H9 (cell line): ENCODE data around the gene RBPJ. TPM values are rescaled to one million over a fixed set of nuclear protein-coding genes. Genes with fewer than 3 reads are reported as not detected.

Experiments
- DNase-seq: peaks from one replicate; pipeline ENCODE4 v3.0.0-alpha.2; 2017
- H2AFZ ChIP-seq: one replicate; pipeline ENCODE4 v1.6.1; 2013; ENCODE audit warnings: mild to moderate bottlenecking, low read length, control low read depth, moderate library complexity
- H2AK5ac ChIP-seq: 2 replicates; pipeline ENCODE4 v1.6.1; 2013; ENCODE audit warnings: low read length, control low read depth, mixed read lengths; ENCODE audit not compliant: insufficient read length
- H2BK120ac ChIP-seq: one replicate; pipeline ENCODE4 v1.6.1; 2013; ENCODE audit warnings: low read depth, mild to moderate bottlenecking, low read length, control low read depth, inconsistent platforms; ENCODE audit not compliant: poor library complexity, severe bottlenecking
- H2BK12ac ChIP-seq: 2 replicates; pipeline ENCODE4 v1.6.1; 2013; ENCODE audit warnings: low read length, control low read depth, mixed read lengths, low read depth; ENCODE audit not compliant: insufficient read length
- H2BK15ac ChIP-seq: 2 replicates; pipeline ENCODE4 v1.6.1; 2013; ENCODE audit warnings: low read depth, low read length, control low read depth
- H2BK20ac ChIP-seq: one replicate; pipeline ENCODE4 v1.6.1; 2013; ENCODE audit warnings: low read depth, mild to moderate bottlenecking, low read length, control low read depth, inconsistent platforms; ENCODE audit not compliant: poor library complexity, severe bottlenecking
- H2BK5ac ChIP-seq: 2 replicates; pipeline ENCODE4 v1.6.1; 2013; ENCODE audit warnings: low read length, control low read depth, mixed read lengths; ENCODE audit not compliant: insufficient read length
- H3K14ac ChIP-seq: 2 replicates; pipeline ENCODE4 v1.6.1; 2013; ENCODE audit warnings: low read length, control low read depth; ENCODE audit not compliant: insufficient read depth
- H3K18ac ChIP-seq: 2 replicates; pipeline ENCODE4 v1.6.1; 2013; ENCODE audit warnings: low read depth, mild to moderate bottlenecking, mixed read lengths, low read length, control low read depth; ENCODE audit not compliant: insufficient read length
- H3K23ac ChIP-seq: 2 replicates; pipeline ENCODE4 v1.6.1; 2013; ENCODE audit warnings: low read length, control low read depth, mixed read lengths, low read depth; ENCODE audit not compliant: insufficient read length
- H3K23me2 ChIP-seq: 2 replicates; pipeline ENCODE4 v1.6.1; 2013; ENCODE audit warnings: low read depth, mild to moderate bottlenecking, mixed read lengths, low read length, control low read depth; ENCODE audit not compliant: insufficient read length, poor library complexity, severe bottlenecking
- H3K27ac ChIP-seq: 2 replicates; pipeline ENCODE4 v1.5.1; 2013; ENCODE audit warnings: low read length, control low read depth, mixed read lengths, low read depth; ENCODE audit not compliant: insufficient read length
- H3K27me3 ChIP-seq: 2 replicates; pipeline ENCODE4 v1.6.1; 2013; ENCODE audit warnings: low read length, control low read depth, inconsistent platforms; ENCODE audit not compliant: insufficient read depth
- H3K4ac ChIP-seq: 2 replicates; pipeline ENCODE4 v1.6.1; 2013; ENCODE audit warnings: low read depth, mild to moderate bottlenecking, control low read depth, inconsistent platforms, low read length, moderate library complexity
- H3K4me1 ChIP-seq: 2 replicates; pipeline ENCODE4 v1.6.1; 2013; ENCODE audit warnings: low read length, control low read depth, inconsistent platforms; ENCODE audit not compliant: insufficient read depth
- H3K4me2 ChIP-seq: 2 replicates; pipeline ENCODE4 v1.6.1; 2013; ENCODE audit warnings: low read length, control low read depth, mixed read lengths; ENCODE audit not compliant: insufficient read length, insufficient read depth
- H3K56ac ChIP-seq: 2 replicates; pipeline ENCODE4 v1.6.1; 2013; ENCODE audit warnings: low read depth, mild to moderate bottlenecking, mixed read lengths, low read length, control low read depth; ENCODE audit not compliant: insufficient read length
- H3K79me1 ChIP-seq: 2 replicates; pipeline ENCODE4 v1.6.1; 2013; ENCODE audit warnings: low read depth, mild to moderate bottlenecking, moderate library complexity, low read length, control low read depth, inconsistent platforms; ENCODE audit not compliant: insufficient read depth, poor library complexity, severe bottlenecking
- H3K79me2 ChIP-seq: 2 replicates; pipeline ENCODE4 v1.6.1; 2013; ENCODE audit warnings: low read length, control low read depth, inconsistent platforms; ENCODE audit not compliant: insufficient read depth
- H3K9ac ChIP-seq: 2 replicates; pipeline ENCODE4 v1.6.1; 2013; ENCODE audit warnings: low read length, control low read depth, mixed read lengths; ENCODE audit not compliant: insufficient read length; ENCODE audit errors: extremely low read depth
- H3K9me3 ChIP-seq: one replicate; pipeline ENCODE4 v1.6.1; 2013; ENCODE audit warnings: low read depth, low read length, inconsistent platforms; ENCODE audit not compliant: control insufficient read depth
- H3T11ph ChIP-seq: one replicate; pipeline ENCODE4 v1.6.1; 2013; ENCODE audit warnings: mild to moderate bottlenecking, low read length, control low read depth, inconsistent platforms
- H4K20me1 ChIP-seq: one replicate; pipeline ENCODE4 v1.6.1; 2013; ENCODE audit not compliant: control insufficient read depth, insufficient read length, insufficient read depth
- H4K5ac ChIP-seq: 2 replicates; pipeline ENCODE4 v1.6.1; 2013; ENCODE audit warnings: low read depth, mild to moderate bottlenecking, mixed read lengths, low read length, control low read depth; ENCODE audit not compliant: insufficient read length
- H4K8ac ChIP-seq: replicated peaks from 2 replicates; pipeline ENCODE4 v1.6.1; 2013; ENCODE audit warnings: low read length, control low read depth, mixed read lengths, low read depth; ENCODE audit not compliant: insufficient read length
- H4K91ac ChIP-seq: 2 replicates; pipeline ENCODE4 v1.6.1; 2013; ENCODE audit warnings: low read depth, mild to moderate bottlenecking, moderate library complexity, mixed read lengths, low read length, control low read depth; ENCODE audit not compliant: insufficient read length
- H3K27ac Mint-ChIP-seq, 3 experiments: 2 replicates in 2 of 3; 3 replicates in 1 of 3; pipeline ENCODE4 v1.8.0; 2020 to 2021; ENCODE audit warnings: mixed read lengths in 3 of 3, mild to moderate bottlenecking in 1 of 3, moderate library complexity in 1 of 3
- H3K27me3 Mint-ChIP-seq: 2 replicates; pipeline ENCODE4 v1.8.0; 2021; ENCODE audit warnings: low read depth, mild to moderate bottlenecking, moderate library complexity, mixed read lengths
- H3K36me3 Mint-ChIP-seq, 3 experiments: 2 replicates in 2 of 3; 3 replicates in 1 of 3; pipeline ENCODE4 v1.8.0; 2020 to 2021; ENCODE audit warnings: low read depth in 3 of 3, mixed read lengths in 3 of 3; ENCODE audit not compliant: insufficient read depth in 1 of 3
- H3K4me1 Mint-ChIP-seq, 2 experiments: 2 replicates each; pipeline ENCODE4 v1.8.0; 2020; ENCODE audit warnings: mixed read lengths in 2 of 2
- H3K4me3 Mint-ChIP-seq, 2 experiments: 2 replicates in 1 of 2; 3 replicates in 1 of 2; pipeline ENCODE4 v1.8.0; 2020 to 2021; ENCODE audit warnings: mild to moderate bottlenecking in 2 of 2, mixed read lengths in 2 of 2, moderate library complexity in 1 of 2
- H3K9me3 Mint-ChIP-seq, 2 experiments: 2 replicates in 1 of 2; 3 replicates in 1 of 2; pipeline ENCODE4 v1.8.0; 2020; ENCODE audit warnings: mild to moderate bottlenecking in 2 of 2, mixed read lengths in 2 of 2, moderate library complexity in 1 of 2
- CTCF ChIP-seq: fragments of 200-600 bp; sonication (generic); conservative IDR thresholded peaks from 3 replicates; pipeline ENCODE4 v1.8.0; 2021; ENCODE audit warnings: antibody characterized with exemption, mild to moderate bottlenecking
- WGBS: extraction: QIAGEN DNeasy Blood & Tissue Kit; methylation state at CpG from one replicate; pipeline ENCODE4 v1.1.7; 2013; ENCODE audit warnings: missing lambda C conversion rate, low lambda C conversion rate, mixed read lengths; ENCODE audit not compliant: insufficient read length; ENCODE audit errors: extremely low coverage; 5-methylcytosine and 5-hydroxymethylcytosine counted together
- total RNA-seq: library from RNA; stranded (reverse); gene quantifications from 2 replicates; pipeline ENCODE4 v1.2.1, GENCODE V29; 2021

Gene RBPJ
- total RNA-seq, 1 experiment from 2014 or later = 166 TPM

- H3K9ac ChIP-seq = no peak overlapping the region
- no peaks in the 10 kb centered on the region for H4K20me1 ChIP-seq
- no peak overlapping the region for H3K23ac ChIP-seq
- H3K56ac ChIP-seq = no peak overlapping the region
- H3K79me2 ChIP-seq = no peaks in the 10 kb centered on the region
- H3K4ac ChIP-seq = no peak overlapping the region
- H3K23me2 ChIP-seq = no peaks in the 10 kb centered on the region
- peak overlapping the region; percentile 3 for H2BK20ac ChIP-seq
- Mint-ChIP-seq H3K27ac (peak overlapping the region; percentile 97 to 99 (median 97)), H3K36me3 (peaks cover 0 to 4% (median 1%) of the 10 kb centered on the region in 3 experiments; a peak in 3 of 7 replicates), H3K27me3 (no peaks in the 10 kb centered on the region), H3K4me3 (peak overlapping the region in 1 of 2 experiments; percentile 58; a peak in 1 of 5 replicates), H3K9me3 (no peaks in the 10 kb centered on the region; a peak in 2 of 5 replicates), H3K4me1 (peaks cover 55 to 60% of the 10 kb centered on the region in 2 experiments)
- no peaks in the 10 kb centered on the region for H3K79me1 ChIP-seq
- no peak overlapping the region for H2BK12ac ChIP-seq
- no peak overlapping the region for H2AFZ ChIP-seq
- H3K18ac ChIP-seq = no peak overlapping the region
- no peak overlapping the region for H3T11ph ChIP-seq
- no peak overlapping the region for H4K5ac ChIP-seq
- no peaks in the 10 kb centered on the region for H3K27me3 ChIP-seq
- no peak overlapping the region for H2BK5ac ChIP-seq
- peaks cover 6% of the 10 kb centered on the region for H3K4me1 ChIP-seq
- H3K9me3 ChIP-seq = no peaks in the 10 kb centered on the region
- H3K14ac ChIP-seq = no peak overlapping the region
- H4K8ac ChIP-seq = no peak overlapping the region
- peak overlapping the region; percentile 8 for H3K4me2 ChIP-seq
- no peak for TF ChIP-seq CTCF
- DNase-seq = no peak
- H4K91ac ChIP-seq = no peak overlapping the region
- H2AK5ac ChIP-seq = no peak overlapping the region
- H2BK15ac ChIP-seq = no peak overlapping the region
- no CpG with 5 or more reads among the region's 9 CpGs for WGBS
- peak overlapping the region; percentile 86 for H3K27ac ChIP-seq
- H2BK120ac ChIP-seq = no peak overlapping the region
Measured at GRCh38 chr4:26299254-26299882, 21.4 kb upstream of the RBPJ start.
